Measurements from ENCODE around the gene ACAD11.

- TF ChIP-seq CTCF (IDR thresholded peaks at IDR 0.05) (no peak), POLR2A (IDR thresholded peaks at IDR 0.05) (no peak)
Observed at GRCh38 chr3:132596816-132597433, 62.7 kb downstream of the ACAD11 start, which contains the start of gene ACKR4.

Measured in lower leg skin (tissue), 3 donors.